ENCODE data around the gene CCR7. TPM values are rescaled to one million over a fixed set of nuclear protein-coding genes. Genes with fewer than 3 reads are reported as not detected.

CCR7 gene
- total RNA-seq, 1 experiment from 2014 or later: not detected

GRCh38 chr17:40558300-40558889 is 6.9 kb downstream of the CCR7 start:
- Mint-ChIP-seq H3K4me3 (ENCODE audit: unreplicated experiment) (no peak overlapping the region), H3K9me3 (ENCODE audit: unreplicated experiment) (no peaks in the 10 kb centered on the region), H3K4me1 (ENCODE audit: low read depth, unreplicated experiment) (peaks cover 6% of the 10 kb centered on the region), H3K36me3 (ENCODE audit: insufficient read depth, unreplicated experiment) (no peaks in the 10 kb centered on the region), H3K27me3 (ENCODE audit: insufficient read depth, unreplicated experiment) (peaks cover 6% of the 10 kb centered on the region), H3K27ac (ENCODE audit: unreplicated experiment) (no peak overlapping the region)
- Histone ChIP-seq H3K27me3 (replicated peaks; ENCODE audit: control insufficient read depth, insufficient read depth, low read length) (no peaks in the 10 kb centered on the region), H3K4me1 (peaks cover 18% of the 10 kb centered on the region), H3K9me3 (no peaks in the 10 kb centered on the region), H3K36me3 (ENCODE audit: control insufficient read depth, insufficient read depth, low read length) (no peaks in the 10 kb centered on the region), H3K4me3 (ENCODE audit: low read depth, low read length) (no peak overlapping the region)
- BruUV-seq (replicated peaks): no TSS peak
- TF ChIP-seq, protein P1, sequence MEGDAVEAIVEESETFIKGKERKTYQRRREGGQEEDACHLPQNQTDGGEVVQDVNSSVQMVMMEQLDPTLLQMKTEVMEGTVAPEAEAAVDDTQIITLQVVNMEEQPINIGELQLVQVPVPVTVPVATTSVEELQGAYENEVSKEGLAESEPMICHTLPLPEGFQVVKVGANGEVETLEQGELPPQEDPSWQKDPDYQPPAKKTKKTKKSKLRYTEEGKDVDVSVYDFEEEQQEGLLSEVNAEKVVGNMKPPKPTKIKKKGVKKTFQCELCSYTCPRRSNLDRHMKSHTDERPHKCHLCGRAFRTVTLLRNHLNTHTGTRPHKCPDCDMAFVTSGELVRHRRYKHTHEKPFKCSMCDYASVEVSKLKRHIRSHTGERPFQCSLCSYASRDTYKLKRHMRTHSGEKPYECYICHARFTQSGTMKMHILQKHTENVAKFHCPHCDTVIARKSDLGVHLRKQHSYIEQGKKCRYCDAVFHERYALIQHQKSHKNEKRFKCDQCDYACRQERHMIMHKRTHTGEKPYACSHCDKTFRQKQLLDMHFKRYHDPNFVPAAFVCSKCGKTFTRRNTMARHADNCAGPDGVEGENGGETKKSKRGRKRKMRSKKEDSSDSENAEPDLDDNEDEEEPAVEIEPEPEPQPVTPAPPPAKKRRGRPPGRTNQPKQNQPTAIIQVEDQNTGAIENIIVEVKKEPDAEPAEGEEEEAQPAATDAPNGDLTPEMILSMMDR (IDR thresholded peaks at IDR 0.05; ENCODE audit: insufficient read depth in 1 of 2, low read depth in 1 of 2, low read length in 1 of 2, severe bottlenecking in 1 of 2, unreplicated experiment in 1 of 2): no peak
- CTCF ChIA-PET: interaction anchor here (0.7 to 3.8 kb wide), 2 partner anchors 24 to 59 kb away, joined by 3 to 99 read pairs; no protein-coding TSS in a partner anchor
- POLR2A ChIA-PET: no interaction called here
- DNase-seq: peak in 1 of 2 experiments; percentile 12
- intact Hi-C loops (cut with micrococcal nuclease; ENCODE audit: unreplicated experiment): no loop called here

DNA sequence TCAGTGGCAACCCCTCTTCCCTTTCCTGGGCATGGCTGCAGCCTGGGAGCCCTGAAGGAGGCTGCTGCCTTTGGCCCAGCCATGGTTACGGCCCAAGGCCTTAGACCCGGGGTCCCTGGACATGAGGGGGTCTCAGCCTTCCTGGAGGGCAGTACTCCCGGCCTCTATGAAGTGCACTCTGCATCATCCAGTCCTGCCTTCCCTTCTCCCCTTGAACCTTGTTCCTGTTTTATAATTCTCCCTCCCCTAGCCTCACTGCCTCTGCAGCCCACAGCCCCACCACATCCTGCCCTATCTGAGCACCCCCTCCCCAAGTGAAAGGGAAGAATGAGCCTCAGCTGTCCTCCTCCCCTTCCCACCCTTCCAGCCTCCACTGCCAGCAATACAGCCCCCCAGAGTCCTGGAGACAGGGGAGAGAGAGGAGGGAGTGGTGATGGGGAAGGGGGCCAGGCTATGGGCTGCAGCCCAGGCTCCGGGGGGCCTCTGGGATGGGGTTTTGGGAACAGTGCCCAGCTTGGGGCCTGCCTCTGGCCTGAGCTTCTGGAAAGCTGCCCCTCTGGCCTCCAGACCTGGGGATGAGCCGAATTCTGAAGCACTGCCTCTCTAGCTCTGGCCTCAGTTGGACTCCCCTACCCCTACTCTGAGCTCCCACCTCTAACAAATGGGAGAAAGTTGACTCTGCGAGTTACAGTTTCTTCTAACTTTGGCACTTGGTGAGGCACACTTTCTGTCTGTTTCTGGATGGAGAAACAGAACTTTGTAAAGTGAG is 7.6 kb downstream of the CCR7 start:
- CTCF ChIA-PET: interaction anchor here (3.8 kb wide), 1 partner anchor 23 kb away, joined by 99 read pairs; no protein-coding TSS in a partner anchor
- intact Hi-C loops (cut with micrococcal nuclease; ENCODE audit: unreplicated experiment): no loop called here
- Histone ChIP-seq H3K36me3 (ENCODE audit: control insufficient read depth, insufficient read depth, low read length) (no peaks in the 10 kb centered on the region), H3K9me3 (no peaks in the 10 kb centered on the region), H3K4me3 (ENCODE audit: low read depth, low read length) (no peak overlapping the region), H3K4me1 (peaks cover 18% of the 10 kb centered on the region), H3K27me3 (replicated peaks; ENCODE audit: control insufficient read depth, insufficient read depth, low read length) (no peaks in the 10 kb centered on the region)
- TF ChIP-seq, protein P1 (IDR thresholded peaks at IDR 0.05; ENCODE audit: insufficient read depth in 1 of 2, low read depth in 1 of 2, low read length in 1 of 2, severe bottlenecking in 1 of 2, unreplicated experiment in 1 of 2): no peak
- no peaks in the 10 kb centered on the region for H3K36me3 Mint-ChIP-seq (ENCODE audit: insufficient read depth, unreplicated experiment)
- H3K27me3 Mint-ChIP-seq (ENCODE audit: insufficient read depth, unreplicated experiment): peaks cover 3% of the 10 kb centered on the region
- H3K4me1 Mint-ChIP-seq (ENCODE audit: low read depth, unreplicated experiment): peaks cover 7% of the 10 kb centered on the region
- H3K4me3 Mint-ChIP-seq (ENCODE audit: unreplicated experiment): no peak overlapping the region
- no TSS peak for BruUV-seq (replicated peaks)
- no peaks in the 10 kb centered on the region for H3K9me3 Mint-ChIP-seq (ENCODE audit: unreplicated experiment)
- POLR2A ChIA-PET: no interaction called here
- peak in 1 of 2 experiments; percentile 28 for DNase-seq
- H3K27ac Mint-ChIP-seq (ENCODE audit: unreplicated experiment): no peak overlapping the region

- H3K27me3 Mint-ChIP-seq (ENCODE audit: insufficient read depth, unreplicated experiment): no peaks in the 10 kb centered on the region
Measured at GRCh38 chr17:40556884-40557414, 8.3 kb downstream of the CCR7 start.

More at GRCh38 chr17:40556884-40557414, 8.3 kb downstream of the CCR7 start:
- no peak overlapping the region for H3K27ac Mint-ChIP-seq (ENCODE audit: unreplicated experiment)
- DNase-seq: peak in 1 of 2 experiments; percentile 26
- TF ChIP-seq, protein P1 (IDR thresholded peaks at IDR 0.05; ENCODE audit: insufficient read depth in 1 of 2, low read depth in 1 of 2, low read length in 1 of 2, severe bottlenecking in 1 of 2, unreplicated experiment in 1 of 2): no peak
- H3K4me1 ChIP-seq: peaks cover 26% of the 10 kb centered on the region
- H3K9me3 Mint-ChIP-seq (ENCODE audit: unreplicated experiment): no peaks in the 10 kb centered on the region
- BruUV-seq (replicated peaks): no TSS peak
- ChIA-PET CTCF (interaction anchor here (0.5 kb wide), 1 partner anchor 116 kb away, joined by 3 read pairs; no protein-coding TSS in a partner anchor), POLR2A (no interaction called here)
- peaks cover 15% of the 10 kb centered on the region for H3K4me1 Mint-ChIP-seq (ENCODE audit: low read depth, unreplicated experiment)
- intact Hi-C loops (cut with micrococcal nuclease; ENCODE audit: unreplicated experiment): no loop called here
- no peaks in the 10 kb centered on the region for H3K36me3 ChIP-seq (ENCODE audit: control insufficient read depth, insufficient read depth, low read length)
- H3K4me3 ChIP-seq (ENCODE audit: low read depth, low read length): no peak overlapping the region
- no peaks in the 10 kb centered on the region for H3K9me3 ChIP-seq
- no peaks in the 10 kb centered on the region for H3K27me3 ChIP-seq (replicated peaks; ENCODE audit: control insufficient read depth, insufficient read depth, low read length)
- no peak overlapping the region for H3K4me3 Mint-ChIP-seq (ENCODE audit: unreplicated experiment)
- no peaks in the 10 kb centered on the region for H3K36me3 Mint-ChIP-seq (ENCODE audit: insufficient read depth, unreplicated experiment)
